Fibroblast of villous mesenchyme (primary cell): Measurements from ENCODE around the gene RFX4. TPM values are rescaled to one million over a fixed set of nuclear protein-coding genes. Genes with fewer than 3 reads are reported as not detected.
A peak's percentile ranks its signal among the peaks of the same experiment; 100 is the strongest.

Experiments
- DNase-seq: peaks from one replicate; pipeline ENCODE4 v3.0.0-alpha.2; 2010; ENCODE audit warnings: low read depth
- H3K4me3 ChIP-seq: 2 replicates; pipeline ENCODE4 v1.5.1; 2011; ENCODE audit warnings: low read depth, mild to moderate bottlenecking, low read length
- CTCF ChIP-seq: IDR thresholded peaks from 2 replicates; pipeline ENCODE4 v1.5.1; 2012; ENCODE audit warnings: low read depth, mild to moderate bottlenecking, low read length; ENCODE audit not compliant: insufficient read depth
- total RNA-seq: library from RNA; depleted of rRNA; stranded (reverse); fragments of >200 nt; gene quantifications from 2 replicates; pipeline ENCODE4 v1.2.3, GENCODE V29; 2012

RFX4 gene
- total RNA-seq = not detected in 2 replicates

GRCh38 chr12:106582641-106583230 lies at the start of gene RFX4:
Gene RFX4, plus strand, starts transcription at chr12:106583004. Its CDS starts 317 bp downstream, at chr12:106583321.
- TF ChIP-seq CTCF = no peak
- DNase-seq = no peak
- peak within 1 kb of the TSS; percentile 35 for H3K4me3 ChIP-seq

GRCh38 chr12:106541201-106541600 lies 41.6 kb upstream of the RFX4 start:
- no peak for DNase-seq
- TF ChIP-seq CTCF = no peak
- no peak overlapping the region for H3K4me3 ChIP-seq

- no peak overlapping the region for H3K4me3 ChIP-seq
- no peak for DNase-seq
- TF ChIP-seq CTCF = no peak
Observed at GRCh38 chr12:106551410-106551809, 31.4 kb upstream of the RFX4 start.

GRCh38 chr12:106552228-106552627 lies 30.6 kb upstream of the RFX4 start:
- H3K4me3 ChIP-seq = no peak overlapping the region
- DNase-seq = no peak
- no peak for TF ChIP-seq CTCF

- no peak for DNase-seq
- TF ChIP-seq CTCF = no peak
- no peak overlapping the region for H3K4me3 ChIP-seq
Observed at GRCh38 chr12:106564678-106565329, 18.0 kb upstream of the RFX4 start.

- TF ChIP-seq CTCF = no peak
Observed at GRCh38 chr12:106566771-106567170, 16.0 kb upstream of the RFX4 start.

More at GRCh38 chr12:106566771-106567170, 16.0 kb upstream of the RFX4 start:
- DNase-seq = no peak
- H3K4me3 ChIP-seq = no peak overlapping the region
